Fibroblast of mammary gland (primary cell): ENCODE results near the gene PIK3C2B.
"Not testable (repeated sequence)": the region's sequence is repeated elsewhere in the genome, so short reads cannot be mapped to it uniquely, and the experiment has no call there.

ENCODE experiments used
- DNase-seq: peaks from one replicate; pipeline ENCODE4 v3.0.0-alpha.2; 2010; ENCODE audit warnings: low read depth
- H3K4me3 ChIP-seq: 2 replicates; pipeline ENCODE4 v1.5.1; 2011; ENCODE audit warnings: low read depth, mild to moderate bottlenecking, low read length, moderate library complexity; ENCODE audit not compliant: control insufficient read depth
- CTCF ChIP-seq: conservative IDR thresholded peaks from 2 replicates; pipeline ENCODE4 v1.5.1; 2011; ENCODE audit warnings: low read depth, low read length, inconsistent platforms; ENCODE audit not compliant: control insufficient read depth, insufficient read depth

Gene PIK3C2B

GRCh38 chr1:204491655-204492054, 3.0 kb downstream of the PIK3C2B start:
- no peak for TF ChIP-seq CTCF
- no peak overlapping the region for H3K4me3 ChIP-seq

GRCh38 chr1:204487256-204487615, 7.4 kb downstream of the PIK3C2B start:
- DNase-seq, result no peak
- no peak for TF ChIP-seq CTCF

More at GRCh38 chr1:204491655-204492054, 3.0 kb downstream of the PIK3C2B start:
- DNase-seq, result no peak

GRCh38 chr1:204486513-204487255, 7.9 kb downstream of the PIK3C2B start:
- DNase-seq, result peak; percentile 11
- not testable (repeated sequence) for H3K4me3 ChIP-seq

More at GRCh38 chr1:204487256-204487615, 7.4 kb downstream of the PIK3C2B start:
- H3K4me3 ChIP-seq, result no peak overlapping the region

GRCh38 chr1:204483791-204484190, 10.8 kb downstream of the PIK3C2B start:
- DNase-seq, result no peak
- H3K4me3 ChIP-seq, result no peak overlapping the region
- no peak for TF ChIP-seq CTCF

- no peak for DNase-seq
- no peak for TF ChIP-seq CTCF
Observed at GRCh38 chr1:204480515-204480914, 14.1 kb downstream of the PIK3C2B start.

GRCh38 chr1:204479387-204480136, 15.0 kb downstream of the PIK3C2B start:
- DNase-seq, result no peak
- no peak for TF ChIP-seq CTCF

More at GRCh38 chr1:204480515-204480914, 14.1 kb downstream of the PIK3C2B start:
- no peak overlapping the region for H3K4me3 ChIP-seq

GRCh38 chr1:204478921-204479320, 15.7 kb downstream of the PIK3C2B start:
- no peak for TF ChIP-seq CTCF
- DNase-seq, result no peak
- no peak overlapping the region for H3K4me3 ChIP-seq

More at GRCh38 chr1:204479387-204480136, 15.0 kb downstream of the PIK3C2B start:
- no peak overlapping the region for H3K4me3 ChIP-seq
